NK-92 (cell line): Measurements from ENCODE around the gene XYLT1.

Source experiments
- DNase-seq: peaks from one replicate; lab custom pipeline; 2025; ENCODE audit not compliant: unreplicated experiment; lab: John Stamatoyannopoulos, UW

Gene XYLT1

GRCh38 chr16:17293813-17294558 is 176.8 kb downstream of the XYLT1 start:
- DNase-seq: no peak

GRCh38 chr16:17291289-17291688 is 179.5 kb downstream of the XYLT1 start:
- DNase-seq: no peak

- DNase-seq: no peak
Observed at GRCh38 chr16:17289674-17290635, 180.8 kb downstream of the XYLT1 start.

- DNase-seq: no peak
Observed at GRCh38 chr16:17289050-17289449, 181.7 kb downstream of the XYLT1 start.

GRCh38 chr16:17287166-17287800 is 183.5 kb downstream of the XYLT1 start:
- DNase-seq: no peak

GRCh38 chr16:17286443-17286842 is 184.3 kb downstream of the XYLT1 start:
- DNase-seq: no peak

GRCh38 chr16:17283016-17283415 is 187.7 kb downstream of the XYLT1 start:
- no peak for DNase-seq

- DNase-seq: no peak
Observed at GRCh38 chr16:17282247-17282646, 188.5 kb downstream of the XYLT1 start.

GRCh38 chr16:17281052-17281451 is 189.7 kb downstream of the XYLT1 start:
- DNase-seq: no peak

- DNase-seq: no peak
Observed at GRCh38 chr16:17278988-17279387, 191.8 kb downstream of the XYLT1 start.

GRCh38 chr16:17277981-17278381 is 192.8 kb downstream of the XYLT1 start:
- no peak for DNase-seq

GRCh38 chr16:17276610-17277009 is 194.2 kb downstream of the XYLT1 start:
- no peak for DNase-seq

GRCh38 chr16:17276010-17276530 is 194.7 kb downstream of the XYLT1 start:
- DNase-seq: no peak

- DNase-seq: no peak
Observed at GRCh38 chr16:17275076-17276009, 195.4 kb downstream of the XYLT1 start.

GRCh38 chr16:17273142-17273561 is 197.6 kb downstream of the XYLT1 start:
- DNase-seq: no peak

- DNase-seq: no peak
Observed at GRCh38 chr16:17272716-17273115, 198.0 kb downstream of the XYLT1 start.

- no peak for DNase-seq
Observed at GRCh38 chr16:17271687-17272086, 199.1 kb downstream of the XYLT1 start.

- no peak for DNase-seq
Observed at GRCh38 chr16:17270683-17271109, 200.1 kb downstream of the XYLT1 start.

GRCh38 chr16:17270111-17270510 is 200.6 kb downstream of the XYLT1 start:
- no peak for DNase-seq

GRCh38 chr16:17269439-17269838 is 201.3 kb downstream of the XYLT1 start:
- DNase-seq: no peak
